OCI-LY7 (cell line): ENCODE results near the gene ZFHX2.

ENCODE experiments used
- EZH2phosphoT487 ChIP-seq: fragments of 200-600 bp; sonication (generic); IDR thresholded peaks from 2 replicates; pipeline ENCODE4 v1.6.1; 2018; ENCODE audit warnings: low read depth, borderline replicate concordance, mild to moderate bottlenecking, mixed run types, antibody characterized with exemption, low read length, moderate library complexity, mixed read lengths
- TF ChIP-seq, protein P1 (sequence below): fragments of 200-600 bp; sonication (generic); conservative IDR thresholded peaks from 2 replicates; pipeline ENCODE4 v1.5.1; 2014; ENCODE audit warnings: mild to moderate bottlenecking, antibody characterized with exemption, low read length, moderate library complexity, mixed read lengths

GRCh38 chr14:23470947-23471346 is 80.6 kb downstream of the ZFHX2 start:
- TF ChIP-seq, protein P1, sequence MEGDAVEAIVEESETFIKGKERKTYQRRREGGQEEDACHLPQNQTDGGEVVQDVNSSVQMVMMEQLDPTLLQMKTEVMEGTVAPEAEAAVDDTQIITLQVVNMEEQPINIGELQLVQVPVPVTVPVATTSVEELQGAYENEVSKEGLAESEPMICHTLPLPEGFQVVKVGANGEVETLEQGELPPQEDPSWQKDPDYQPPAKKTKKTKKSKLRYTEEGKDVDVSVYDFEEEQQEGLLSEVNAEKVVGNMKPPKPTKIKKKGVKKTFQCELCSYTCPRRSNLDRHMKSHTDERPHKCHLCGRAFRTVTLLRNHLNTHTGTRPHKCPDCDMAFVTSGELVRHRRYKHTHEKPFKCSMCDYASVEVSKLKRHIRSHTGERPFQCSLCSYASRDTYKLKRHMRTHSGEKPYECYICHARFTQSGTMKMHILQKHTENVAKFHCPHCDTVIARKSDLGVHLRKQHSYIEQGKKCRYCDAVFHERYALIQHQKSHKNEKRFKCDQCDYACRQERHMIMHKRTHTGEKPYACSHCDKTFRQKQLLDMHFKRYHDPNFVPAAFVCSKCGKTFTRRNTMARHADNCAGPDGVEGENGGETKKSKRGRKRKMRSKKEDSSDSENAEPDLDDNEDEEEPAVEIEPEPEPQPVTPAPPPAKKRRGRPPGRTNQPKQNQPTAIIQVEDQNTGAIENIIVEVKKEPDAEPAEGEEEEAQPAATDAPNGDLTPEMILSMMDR: no peak
- TF ChIP-seq EZH2phosphoT487: no peak
